Measurements from ENCODE around the gene FGGY. TPM values are rescaled to one million over a fixed set of nuclear protein-coding genes. Genes with fewer than 3 reads are reported as not detected.

The FGGY gene
- total RNA-seq, 1 experiment from 2014 or later: 6.4 TPM

DNA sequence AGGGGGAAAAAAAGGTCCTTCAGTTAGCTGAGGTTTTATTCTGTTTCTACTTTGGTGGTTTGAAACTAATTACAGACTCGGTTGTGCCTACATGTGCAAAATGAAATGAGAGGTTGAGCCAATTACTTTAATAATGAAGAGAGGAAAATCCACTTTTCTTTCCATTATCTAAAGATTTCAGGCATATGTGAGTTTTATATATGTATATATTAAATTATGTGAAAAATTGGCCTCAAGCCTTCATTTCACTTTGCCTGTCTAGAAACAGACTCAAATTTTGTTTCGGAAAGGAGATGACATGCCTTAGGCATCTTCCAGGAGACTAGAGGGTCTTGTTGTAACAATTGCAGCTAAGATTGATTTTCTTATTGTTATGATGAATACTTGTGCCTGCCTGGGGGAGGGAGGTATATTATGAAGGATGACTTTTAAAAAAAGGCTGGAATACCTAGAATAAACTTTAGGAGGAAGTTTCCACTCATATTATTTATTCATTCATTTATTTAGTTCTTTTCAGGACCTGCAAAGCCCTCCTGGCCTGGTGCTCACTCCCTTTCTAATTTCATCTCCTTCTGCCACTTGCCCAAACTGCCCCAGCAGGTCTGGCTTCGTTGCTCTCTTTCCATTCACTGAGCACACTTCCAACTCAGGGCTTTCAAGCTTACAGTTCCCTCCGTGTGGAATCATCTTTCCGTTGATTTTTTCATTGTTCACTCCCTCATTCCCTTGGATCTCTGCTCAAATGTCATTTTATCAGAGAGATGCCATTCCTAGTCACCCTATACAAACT lies 423.6 kb downstream of the FGGY start:
- Mint-ChIP-seq H3K27ac (ENCODE audit: unreplicated experiment) (no peak overlapping the region), H3K4me3 (ENCODE audit: unreplicated experiment) (no peak overlapping the region), H3K27me3 (ENCODE audit: insufficient read depth, unreplicated experiment) (no peaks in the 10 kb centered on the region), H3K9me3 (ENCODE audit: unreplicated experiment) (no peaks in the 10 kb centered on the region), H3K4me1 (ENCODE audit: low read depth, unreplicated experiment) (no peaks in the 10 kb centered on the region), H3K36me3 (ENCODE audit: insufficient read depth, unreplicated experiment) (no peaks in the 10 kb centered on the region)
- BruUV-seq (replicated peaks): no TSS peak
- DNase-seq: no peak
- ChIA-PET POLR2A (no interaction called here), CTCF (no interaction called here)
- H3K27me3 ChIP-seq (replicated peaks; ENCODE audit: control insufficient read depth, insufficient read depth, low read length): no peaks in the 10 kb centered on the region
- H3K36me3 ChIP-seq (ENCODE audit: control insufficient read depth, insufficient read depth, low read length): no peaks in the 10 kb centered on the region
- H3K4me3 ChIP-seq (ENCODE audit: low read depth, low read length): no peak overlapping the region
- intact Hi-C loops (cut with micrococcal nuclease; ENCODE audit: unreplicated experiment): no loop called here
- no peaks in the 10 kb centered on the region for H3K4me1 ChIP-seq
- TF ChIP-seq, protein P1, sequence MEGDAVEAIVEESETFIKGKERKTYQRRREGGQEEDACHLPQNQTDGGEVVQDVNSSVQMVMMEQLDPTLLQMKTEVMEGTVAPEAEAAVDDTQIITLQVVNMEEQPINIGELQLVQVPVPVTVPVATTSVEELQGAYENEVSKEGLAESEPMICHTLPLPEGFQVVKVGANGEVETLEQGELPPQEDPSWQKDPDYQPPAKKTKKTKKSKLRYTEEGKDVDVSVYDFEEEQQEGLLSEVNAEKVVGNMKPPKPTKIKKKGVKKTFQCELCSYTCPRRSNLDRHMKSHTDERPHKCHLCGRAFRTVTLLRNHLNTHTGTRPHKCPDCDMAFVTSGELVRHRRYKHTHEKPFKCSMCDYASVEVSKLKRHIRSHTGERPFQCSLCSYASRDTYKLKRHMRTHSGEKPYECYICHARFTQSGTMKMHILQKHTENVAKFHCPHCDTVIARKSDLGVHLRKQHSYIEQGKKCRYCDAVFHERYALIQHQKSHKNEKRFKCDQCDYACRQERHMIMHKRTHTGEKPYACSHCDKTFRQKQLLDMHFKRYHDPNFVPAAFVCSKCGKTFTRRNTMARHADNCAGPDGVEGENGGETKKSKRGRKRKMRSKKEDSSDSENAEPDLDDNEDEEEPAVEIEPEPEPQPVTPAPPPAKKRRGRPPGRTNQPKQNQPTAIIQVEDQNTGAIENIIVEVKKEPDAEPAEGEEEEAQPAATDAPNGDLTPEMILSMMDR (IDR thresholded peaks at IDR 0.05; ENCODE audit: insufficient read depth in 1 of 2, low read depth in 1 of 2, low read length in 1 of 2, severe bottlenecking in 1 of 2, unreplicated experiment in 1 of 2): no peak
- no peaks in the 10 kb centered on the region for H3K9me3 ChIP-seq

DNA sequence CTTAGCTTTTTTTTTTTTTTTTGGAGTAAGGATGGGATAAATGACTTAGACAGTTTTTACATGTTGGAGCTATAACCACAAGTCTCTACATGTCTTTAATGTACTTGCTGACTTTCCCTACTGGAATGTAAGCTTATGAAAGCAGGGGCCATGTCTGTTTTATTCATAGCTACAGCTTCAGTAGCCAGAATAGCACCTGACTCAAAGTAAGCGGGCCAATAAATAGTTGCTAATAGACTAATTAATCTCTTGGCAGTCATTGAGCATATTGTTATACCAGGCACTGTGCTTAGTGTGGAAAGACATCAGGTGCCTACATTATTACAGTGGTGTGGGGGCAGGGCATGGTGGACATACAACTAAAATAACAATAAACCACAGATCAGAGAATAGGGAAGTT lies 433.4 kb downstream of the FGGY start:
- Histone ChIP-seq H3K9me3 (no peaks in the 10 kb centered on the region), H3K4me3 (ENCODE audit: low read depth, low read length) (no peak overlapping the region), H3K27me3 (replicated peaks; ENCODE audit: control insufficient read depth, insufficient read depth, low read length) (no peaks in the 10 kb centered on the region), H3K36me3 (ENCODE audit: control insufficient read depth, insufficient read depth, low read length) (no peaks in the 10 kb centered on the region; the same call in 1 of the 2 replicates), H3K4me1 (peaks cover 13% of the 10 kb centered on the region)
- no peaks in the 10 kb centered on the region for H3K36me3 Mint-ChIP-seq (ENCODE audit: insufficient read depth, unreplicated experiment)
- TF ChIP-seq, protein P1 (IDR thresholded peaks at IDR 0.05; ENCODE audit: insufficient read depth in 1 of 2, low read depth in 1 of 2, low read length in 1 of 2, severe bottlenecking in 1 of 2, unreplicated experiment in 1 of 2): no peak
- no TSS peak for BruUV-seq (replicated peaks)
- peaks cover 16% of the 10 kb centered on the region for H3K4me1 Mint-ChIP-seq (ENCODE audit: low read depth, unreplicated experiment)
- no peaks in the 10 kb centered on the region for H3K9me3 Mint-ChIP-seq (ENCODE audit: unreplicated experiment)
- peak overlapping the region; percentile 79 for H3K27ac Mint-ChIP-seq (ENCODE audit: unreplicated experiment)
- no peak overlapping the region for H3K4me3 Mint-ChIP-seq (ENCODE audit: unreplicated experiment)
- CTCF ChIA-PET: no interaction called here
- intact Hi-C loops (cut with micrococcal nuclease; ENCODE audit: unreplicated experiment): no loop called here
- H3K27me3 Mint-ChIP-seq (ENCODE audit: insufficient read depth, unreplicated experiment): no peaks in the 10 kb centered on the region
- no peak for DNase-seq
- POLR2A ChIA-PET: no interaction called here

DNA sequence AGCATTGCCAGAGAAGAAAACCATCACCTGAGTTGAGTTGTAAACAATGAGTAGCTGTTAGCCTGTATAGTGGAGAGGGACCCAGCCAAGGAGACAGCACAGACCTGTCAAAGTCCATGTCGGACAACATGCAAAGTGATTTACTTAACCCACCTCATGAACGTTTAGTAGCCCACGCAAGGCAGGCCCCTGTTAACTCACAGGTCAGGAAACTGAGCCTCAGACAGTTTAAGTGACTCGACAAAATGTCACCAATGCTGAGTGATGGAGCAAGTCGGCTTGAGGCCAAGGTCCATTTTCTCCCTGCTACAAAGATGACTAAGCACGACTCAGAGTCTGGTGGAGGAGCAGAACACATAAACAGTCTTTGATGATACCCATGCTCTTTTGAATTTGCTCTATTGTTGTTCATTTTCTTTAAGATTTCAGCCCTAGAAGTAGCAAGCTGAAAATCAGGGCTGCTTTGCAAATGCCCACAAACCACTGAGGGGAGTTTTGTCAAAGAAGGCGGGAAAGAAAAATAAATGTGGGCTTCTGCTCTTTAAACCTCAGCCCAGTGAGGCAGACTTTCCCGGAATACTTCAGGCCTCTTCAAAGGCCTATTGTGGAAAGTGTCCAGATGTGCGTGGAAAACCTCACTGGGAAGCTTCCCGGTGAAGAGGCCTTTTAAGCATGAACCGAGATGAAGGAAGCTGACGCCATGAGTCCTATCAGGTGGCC lies 434.0 kb downstream of the FGGY start:
- Mint-ChIP-seq H3K4me1 (ENCODE audit: low read depth, unreplicated experiment) (peaks cover 16% of the 10 kb centered on the region), H3K27ac (ENCODE audit: unreplicated experiment) (peak overlapping the region; percentile 79), H3K9me3 (ENCODE audit: unreplicated experiment) (peaks cover 3% of the 10 kb centered on the region), H3K27me3 (ENCODE audit: insufficient read depth, unreplicated experiment) (no peaks in the 10 kb centered on the region), H3K4me3 (ENCODE audit: unreplicated experiment) (no peak overlapping the region), H3K36me3 (ENCODE audit: insufficient read depth, unreplicated experiment) (no peaks in the 10 kb centered on the region)
- DNase-seq: peak; percentile 32 to 50
- peaks cover 13% of the 10 kb centered on the region for H3K4me1 ChIP-seq
- TF ChIP-seq, protein P1 (IDR thresholded peaks at IDR 0.05; ENCODE audit: insufficient read depth in 1 of 2, low read depth in 1 of 2, low read length in 1 of 2, severe bottlenecking in 1 of 2, unreplicated experiment in 1 of 2): no peak
- BruUV-seq (replicated peaks): no TSS peak
- H3K27me3 ChIP-seq (replicated peaks; ENCODE audit: control insufficient read depth, insufficient read depth, low read length): no peaks in the 10 kb centered on the region
- no peaks in the 10 kb centered on the region for H3K9me3 ChIP-seq
- ChIA-PET POLR2A (no interaction called here), CTCF (interaction anchor here (0.9 kb wide), 1 partner anchor 28 kb away, joined by 3 read pairs; no protein-coding TSS in a partner anchor)
- no peaks in the 10 kb centered on the region; the same call in 1 of the 2 replicates for H3K36me3 ChIP-seq (ENCODE audit: control insufficient read depth, insufficient read depth, low read length)
- intact Hi-C loops (cut with micrococcal nuclease; ENCODE audit: unreplicated experiment): no loop called here
- no peak overlapping the region for H3K4me3 ChIP-seq (ENCODE audit: low read depth, low read length)

Measured in Caco-2 (cell line).